ENCODE data around the gene CD6. TPM values are rescaled to one million over a fixed set of nuclear protein-coding genes. Genes with fewer than 3 reads are reported as not detected.

Gene CD6
- total RNA-seq, 3 donors from 2014 or later (not counting 1 experiment from before 2014, with no cell fraction given) = 18.9 to 111 (median 85.6) TPM

GRCh38 chr11:60981515-60981914, 10.0 kb downstream of the CD6 start:
- peaks cover 2% of the 10 kb centered on the region for H3K36me3 ChIP-seq (ENCODE audit: control insufficient read depth, insufficient read depth, low read length)
- no peak overlapping the region for H3K27ac ChIP-seq (ENCODE audit: low read length)
- ATAC-seq (no peak), DNase-seq (no peak)
- H3K4me3 ChIP-seq (ENCODE audit: low read length) = no peak overlapping the region
- no peak overlapping the region for H3K27ac Mint-ChIP-seq
- peaks cover 0 to 5% of the 10 kb centered on the region in 2 donors for H3K27me3 Mint-ChIP-seq (ENCODE audit: low read depth in 2 of 2)
- no peak overlapping the region for H3K4me3 Mint-ChIP-seq
- peaks cover 20 to 56% of the 10 kb centered on the region in 2 donors for H3K4me1 Mint-ChIP-seq
- H3K9me3 Mint-ChIP-seq = no peaks in the 10 kb centered on the region
- TF ChIP-seq, protein P1, sequence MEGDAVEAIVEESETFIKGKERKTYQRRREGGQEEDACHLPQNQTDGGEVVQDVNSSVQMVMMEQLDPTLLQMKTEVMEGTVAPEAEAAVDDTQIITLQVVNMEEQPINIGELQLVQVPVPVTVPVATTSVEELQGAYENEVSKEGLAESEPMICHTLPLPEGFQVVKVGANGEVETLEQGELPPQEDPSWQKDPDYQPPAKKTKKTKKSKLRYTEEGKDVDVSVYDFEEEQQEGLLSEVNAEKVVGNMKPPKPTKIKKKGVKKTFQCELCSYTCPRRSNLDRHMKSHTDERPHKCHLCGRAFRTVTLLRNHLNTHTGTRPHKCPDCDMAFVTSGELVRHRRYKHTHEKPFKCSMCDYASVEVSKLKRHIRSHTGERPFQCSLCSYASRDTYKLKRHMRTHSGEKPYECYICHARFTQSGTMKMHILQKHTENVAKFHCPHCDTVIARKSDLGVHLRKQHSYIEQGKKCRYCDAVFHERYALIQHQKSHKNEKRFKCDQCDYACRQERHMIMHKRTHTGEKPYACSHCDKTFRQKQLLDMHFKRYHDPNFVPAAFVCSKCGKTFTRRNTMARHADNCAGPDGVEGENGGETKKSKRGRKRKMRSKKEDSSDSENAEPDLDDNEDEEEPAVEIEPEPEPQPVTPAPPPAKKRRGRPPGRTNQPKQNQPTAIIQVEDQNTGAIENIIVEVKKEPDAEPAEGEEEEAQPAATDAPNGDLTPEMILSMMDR (IDR thresholded peaks at IDR 0.05) = no peak
- H3K27me3 ChIP-seq (ENCODE audit: control insufficient read depth, insufficient read depth, low read length) = no peaks in the 10 kb centered on the region
- 96% methylated on average over 12 of the region's 12 CpGs for WGBS (ENCODE audit: insufficient coverage)
- intact Hi-C loops (cut with micrococcal nuclease) = no loop called here
- peaks cover 78% of the 10 kb centered on the region for H3K4me1 ChIP-seq (ENCODE audit: control insufficient read depth, insufficient read depth, low read length)
- H3K9me3 ChIP-seq (ENCODE audit: control insufficient read depth, insufficient read depth, low read length) = no peaks in the 10 kb centered on the region
- no peaks in the 10 kb centered on the region for H3K36me3 Mint-ChIP-seq

- ATAC-seq (no peak), DNase-seq (peak in 1 of 2 donors; percentile 59)
- H3K27ac Mint-ChIP-seq = no peak overlapping the region
- H3K27ac ChIP-seq (ENCODE audit: low read length) = no peak overlapping the region
- H3K4me3 ChIP-seq (ENCODE audit: low read length) = no peak overlapping the region
- no peak overlapping the region for H3K4me3 Mint-ChIP-seq
- no peaks in the 10 kb centered on the region for H3K9me3 Mint-ChIP-seq
- peaks cover 2% of the 10 kb centered on the region for H3K36me3 ChIP-seq (ENCODE audit: control insufficient read depth, insufficient read depth, low read length)
- TF ChIP-seq, protein P1 (IDR thresholded peaks at IDR 0.05) = no peak
- no peaks in the 10 kb centered on the region for H3K9me3 ChIP-seq (ENCODE audit: control insufficient read depth, insufficient read depth, low read length)
- peaks cover 78% of the 10 kb centered on the region for H3K4me1 ChIP-seq (ENCODE audit: control insufficient read depth, insufficient read depth, low read length)
- no peaks in the 10 kb centered on the region for H3K36me3 Mint-ChIP-seq
- peaks cover 0 to 5% of the 10 kb centered on the region in 2 donors for H3K27me3 Mint-ChIP-seq (ENCODE audit: low read depth in 2 of 2)
- H3K27me3 ChIP-seq (ENCODE audit: control insufficient read depth, insufficient read depth, low read length) = no peaks in the 10 kb centered on the region
- peaks cover 16 to 50% of the 10 kb centered on the region in 2 donors for H3K4me1 Mint-ChIP-seq
- intact Hi-C loops (cut with micrococcal nuclease) = no loop called here
- 87% methylated on average over 8 of the region's 8 CpGs for WGBS (ENCODE audit: insufficient coverage)
These were observed 10.7 kb downstream of the CD6 start for GRCh38 chr11:60982184-60982583.

GRCh38 chr11:60984149-60984548, 12.7 kb downstream of the CD6 start:
- ATAC-seq (no peak), DNase-seq (peak in 1 of 2 donors; percentile 45)
- no peak overlapping the region for H3K27ac ChIP-seq (ENCODE audit: low read length)
- Mint-ChIP-seq H3K4me1 (peaks cover 7 to 31% of the 10 kb centered on the region in 2 donors), H3K27me3 (ENCODE audit: low read depth in 2 of 2) (peaks cover 0 to 5% of the 10 kb centered on the region in 2 donors), H3K27ac (peak overlapping the region in 1 of 2 donors; percentile 7), H3K9me3 (no peaks in the 10 kb centered on the region), H3K4me3 (no peak overlapping the region), H3K36me3 (no peaks in the 10 kb centered on the region)
- intact Hi-C loops (cut with micrococcal nuclease) = no loop called here
- H3K4me3 ChIP-seq (ENCODE audit: low read length) = no peak overlapping the region
- TF ChIP-seq, protein P1 (IDR thresholded peaks at IDR 0.05) = no peak
- no peaks in the 10 kb centered on the region for H3K27me3 ChIP-seq (ENCODE audit: control insufficient read depth, insufficient read depth, low read length)
- peaks cover 2% of the 10 kb centered on the region for H3K36me3 ChIP-seq (ENCODE audit: control insufficient read depth, insufficient read depth, low read length)
- peaks cover 71% of the 10 kb centered on the region for H3K4me1 ChIP-seq (ENCODE audit: control insufficient read depth, insufficient read depth, low read length)
- WGBS (ENCODE audit: insufficient coverage) = 80% methylated on average over 5 of the region's 6 CpGs
- H3K9me3 ChIP-seq (ENCODE audit: control insufficient read depth, insufficient read depth, low read length) = no peaks in the 10 kb centered on the region

DNA sequence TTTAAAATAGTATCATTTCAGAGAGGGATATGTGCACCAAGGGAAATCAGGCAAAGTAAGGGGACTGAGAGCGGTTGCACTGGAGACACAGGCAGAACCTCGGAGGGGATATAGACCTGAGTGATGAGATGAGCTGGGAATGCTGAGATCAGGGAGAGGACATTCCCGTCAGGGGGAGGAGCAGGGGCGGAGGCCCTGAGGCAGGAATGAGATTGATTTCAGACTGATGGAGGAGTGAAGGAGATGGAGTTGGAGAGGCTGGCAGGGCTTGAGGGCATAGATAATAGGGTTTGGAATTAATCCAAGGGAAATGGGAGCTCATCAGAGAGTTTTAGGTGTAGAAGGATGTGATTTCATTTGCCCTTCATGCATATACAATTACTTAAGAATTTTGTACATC, 13.2 kb downstream of the CD6 start:
- H3K27ac Mint-ChIP-seq = peak overlapping the region in 1 of 2 donors; percentile 7
- no peaks in the 10 kb centered on the region for H3K36me3 Mint-ChIP-seq
- H3K4me3 Mint-ChIP-seq = no peak overlapping the region
- TF ChIP-seq, protein P1 (IDR thresholded peaks at IDR 0.05) = no peak
- H3K9me3 Mint-ChIP-seq = no peaks in the 10 kb centered on the region
- H3K4me1 Mint-ChIP-seq = peaks cover 6 to 30% of the 10 kb centered on the region in 2 donors
- intact Hi-C loops (cut with micrococcal nuclease) = no loop called here
- DNase-seq = peak in 1 of 2 donors; percentile 29
- Histone ChIP-seq H3K4me3 (ENCODE audit: low read length) (no peak overlapping the region), H3K9me3 (ENCODE audit: control insufficient read depth, insufficient read depth, low read length) (no peaks in the 10 kb centered on the region), H3K36me3 (ENCODE audit: control insufficient read depth, insufficient read depth, low read length) (peaks cover 2% of the 10 kb centered on the region), H3K27ac (ENCODE audit: low read length) (no peak overlapping the region), H3K27me3 (ENCODE audit: control insufficient read depth, insufficient read depth, low read length) (no peaks in the 10 kb centered on the region), H3K4me1 (ENCODE audit: control insufficient read depth, insufficient read depth, low read length) (peaks cover 66% of the 10 kb centered on the region)
- WGBS (ENCODE audit: insufficient coverage) = 90% methylated on average over 4 of the region's 4 CpGs
- no peak for ATAC-seq
- peaks cover 0 to 5% of the 10 kb centered on the region in 2 donors for H3K27me3 Mint-ChIP-seq (ENCODE audit: low read depth in 2 of 2)
